ENCODE results near the gene SNN.

DNA sequence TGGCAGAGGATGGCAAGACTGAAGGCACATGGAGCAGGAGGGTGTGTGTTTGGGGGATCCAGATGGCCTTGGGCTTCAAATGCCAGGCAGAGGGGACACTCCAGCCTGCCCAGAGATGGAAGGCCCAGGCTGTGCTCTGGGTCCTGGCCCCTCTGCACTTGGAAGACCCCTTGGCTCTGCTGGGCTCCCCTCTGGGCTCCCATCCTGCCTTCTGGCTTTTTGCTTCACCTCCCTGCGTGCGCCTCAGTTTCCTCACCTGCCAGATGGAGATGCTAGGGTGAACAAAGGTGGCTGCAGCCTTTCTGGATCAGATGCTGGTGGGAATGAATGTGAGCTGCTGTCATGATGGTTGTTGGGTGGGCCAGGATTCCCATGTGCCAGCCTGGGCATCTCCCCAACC, 3.0 kb downstream of the SNN start:
- no peak for TF ChIP-seq CBFB (CRISPR knock-in tag; IDR thresholded peaks at IDR 0.05)
- no peak for TF ChIP-seq GABPB1 (CRISPR knock-in tag; IDR thresholded peaks at IDR 0.05)
- no peak for TF ChIP-seq ESRRA (IDR thresholded peaks at IDR 0.05; ENCODE audit: borderline replicate concordance, low read depth)
- no peak for TF ChIP-seq SREBF1 (IDR thresholded peaks at IDR 0.05; ENCODE audit: borderline replicate concordance, low read depth, low read length)
- TF ChIP-seq, protein P1, sequence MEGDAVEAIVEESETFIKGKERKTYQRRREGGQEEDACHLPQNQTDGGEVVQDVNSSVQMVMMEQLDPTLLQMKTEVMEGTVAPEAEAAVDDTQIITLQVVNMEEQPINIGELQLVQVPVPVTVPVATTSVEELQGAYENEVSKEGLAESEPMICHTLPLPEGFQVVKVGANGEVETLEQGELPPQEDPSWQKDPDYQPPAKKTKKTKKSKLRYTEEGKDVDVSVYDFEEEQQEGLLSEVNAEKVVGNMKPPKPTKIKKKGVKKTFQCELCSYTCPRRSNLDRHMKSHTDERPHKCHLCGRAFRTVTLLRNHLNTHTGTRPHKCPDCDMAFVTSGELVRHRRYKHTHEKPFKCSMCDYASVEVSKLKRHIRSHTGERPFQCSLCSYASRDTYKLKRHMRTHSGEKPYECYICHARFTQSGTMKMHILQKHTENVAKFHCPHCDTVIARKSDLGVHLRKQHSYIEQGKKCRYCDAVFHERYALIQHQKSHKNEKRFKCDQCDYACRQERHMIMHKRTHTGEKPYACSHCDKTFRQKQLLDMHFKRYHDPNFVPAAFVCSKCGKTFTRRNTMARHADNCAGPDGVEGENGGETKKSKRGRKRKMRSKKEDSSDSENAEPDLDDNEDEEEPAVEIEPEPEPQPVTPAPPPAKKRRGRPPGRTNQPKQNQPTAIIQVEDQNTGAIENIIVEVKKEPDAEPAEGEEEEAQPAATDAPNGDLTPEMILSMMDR (IDR thresholded peaks at IDR 0.05 in 2 of 3, conservative IDR thresholded peaks at IDR 0.05 in 1 of 3; ENCODE audit: insufficient read depth in 2 of 3, low read depth in 1 of 3, low read length in 3 of 3) = no peak

Measured in K562 (cell line).